Heart left ventricle (tissue), 16 donors: ENCODE measurements around the gene RILP. TPM values are rescaled to one million over a fixed set of nuclear protein-coding genes. Genes with fewer than 3 reads are reported as not detected.

Experiments used
- ATAC-seq, 4 donors: fragments of 200-7000 bp; cut with Tn5 transposase; one replicate each; pipeline ENCODE4 v1.9.1; 2020 to 2022; ENCODE audit warnings: moderate library complexity in 4 of 4, mild to moderate bottlenecking in 3 of 4, moderate number of reproducible peaks in 1 of 4
- DNase-seq, 5 donors: peaks; one replicate each; pipeline ENCODE4 v3.0.0-alpha.2; 2020
- H3K27ac ChIP-seq, 12 donors: fragments of 200-600 bp; sonication (generic) in 4 of 12; one replicate each; pipeline versions ENCODE4 v1.5.0 to v1.8.0; 2016 to 2022; ENCODE audit warnings: mild to moderate bottlenecking in 2 of 12
- H3K27me3 ChIP-seq, 9 donors: fragments of 200-600 bp; sonication (generic) in 2 of 9; one replicate each; pipeline versions ENCODE4 v1.5.1 to v1.8.0; 2016 to 2022; ENCODE audit warnings: mild to moderate bottlenecking in 3 of 9
- H3K36me3 ChIP-seq, 9 donors: fragments of 200-600 bp; sonication (generic) in 2 of 9; one replicate each; pipeline versions ENCODE4 v1.5.0 to v1.8.0; 2018 to 2022; ENCODE audit warnings: mild to moderate bottlenecking in 2 of 9
- H3K4me1 ChIP-seq, 12 donors: fragments of 200-600 bp; sonication (generic) in 4 of 12; one replicate each; pipeline versions ENCODE4 v1.5.0 to v1.8.0; 2016 to 2022; ENCODE audit warnings: mild to moderate bottlenecking in 3 of 12
- H3K4me3 ChIP-seq, 12 donors: fragments of 200-600 bp; sonication (generic) in 4 of 12; one replicate each; pipeline versions ENCODE4 v1.5.0 to v1.8.0; 2017 to 2022; ENCODE audit warnings: mild to moderate bottlenecking in 9 of 12, moderate library complexity in 4 of 12
- H3K9me3 ChIP-seq, 12 donors: fragments of 200-600 bp; sonication (generic) in 4 of 12; one replicate each; pipeline versions ENCODE4 v1.5.0 to v1.8.0; 2016 to 2022; ENCODE audit warnings: mild to moderate bottlenecking in 1 of 12
- POLR2A ChIP-seq, 2 donors: fragments of 450-650 bp; IDR thresholded peaks; one replicate each; pipeline ENCODE4 v1.6.1; 2017; ENCODE audit warnings: antibody characterized with exemption in 2 of 2, mild to moderate bottlenecking in 2 of 2, moderate library complexity in 2 of 2
- WGBS, 4 donors: extraction: QIAGEN DNeasy Blood & Tissue Kit in 2 of 4; methylation state at CpG; one replicate each; pipeline versions ENCODE4 v1.1.5 to v1.1.7; 2013 to 2018; 5-methylcytosine and 5-hydroxymethylcytosine counted together
- intact Hi-C, 10 donors: fragments of 100-400 bp; cut with DNase I; formaldehyde crosslinking; loops; one replicate each; pipeline versions ENCODE4 v1.11.1 to v1.14.2; 2022
- polyA plus RNA-seq, 2 donors: library from polyadenylated mRNA; stranded (reverse); fragments of 200-250 nt; gene quantifications; one replicate each; pipeline ENCODE4 v1.2.3, GENCODE V29; 2013
- total RNA-seq, 9 donors: library from RNA; depleted of rRNA in 2 of 9; stranded (reverse); fragments of >200 nt in 2 of 9; fragmentation: NEBNext Ultra II Directional in 3 of 9; extraction: Animal tissue kit (Norgen Biotek cat#: 25700) in 3 of 9; gene quantifications; one replicate each; pipeline versions ENCODE4 v1.1.0 to v1.2.4, GENCODE V29; 2016 to 2023
- TF ChIP-seq, protein P1 (sequence below), 12 donors: fragments of 200-600 bp; sonication (generic) in 4 of 12; IDR thresholded peaks; one replicate each; pipeline versions ENCODE4 v1.5.0 to v1.8.0; 2018 to 2022; ENCODE audit warnings: antibody characterized with exemption in 12 of 12, mild to moderate bottlenecking in 5 of 12
- donor health status: ischemic (EF 13 %, LVEDD 7.1; RV severe dilation, severe dysfunction).
- donor health status: healthy with polysubstance abuse.
- donor health status: DM: no; HTN: yes; CAD: no.
- donor health status: DM: no; HTN: no; CAD: no.
- donor health status: ischemic (EF 25% LVEDD 6.9; RV normal size, moderate dysfunction).
- donor health status: ischemic (EF 25% LVEDD 5.7; RV mildly dilated, moderate dysfunction).
- donor health status: healthy.
- donor health status: DM: yes; HTN: yes; CAD: no.
- donor health status: ischemic (EF 35%, LVEDD 5.7; RV mildly dilated, moderate dysfunction).
- donor health status: nonischemic (EF 11% LVEDD 7.7; RV severe dilation, severe dysfunction).
- donor health status: DM: yes; HTN: yes; CAD: no.
- donor health status: PGD.
- donor health status: ischemic (EF 29% LVEDD 5.4; RV normal size, mild dysfunction).
- donor health status: nonischemic (EF 23%, LVEDD 6.1; RV moderate dilation, normal function).

The RILP gene
- total and polyA plus RNA-seq, 11 donors: 37.6 to 130 (median 60.1) TPM

- no peak for TF ChIP-seq POLR2A (IDR thresholded peaks at IDR 0.05)
- TF ChIP-seq, protein P1, sequence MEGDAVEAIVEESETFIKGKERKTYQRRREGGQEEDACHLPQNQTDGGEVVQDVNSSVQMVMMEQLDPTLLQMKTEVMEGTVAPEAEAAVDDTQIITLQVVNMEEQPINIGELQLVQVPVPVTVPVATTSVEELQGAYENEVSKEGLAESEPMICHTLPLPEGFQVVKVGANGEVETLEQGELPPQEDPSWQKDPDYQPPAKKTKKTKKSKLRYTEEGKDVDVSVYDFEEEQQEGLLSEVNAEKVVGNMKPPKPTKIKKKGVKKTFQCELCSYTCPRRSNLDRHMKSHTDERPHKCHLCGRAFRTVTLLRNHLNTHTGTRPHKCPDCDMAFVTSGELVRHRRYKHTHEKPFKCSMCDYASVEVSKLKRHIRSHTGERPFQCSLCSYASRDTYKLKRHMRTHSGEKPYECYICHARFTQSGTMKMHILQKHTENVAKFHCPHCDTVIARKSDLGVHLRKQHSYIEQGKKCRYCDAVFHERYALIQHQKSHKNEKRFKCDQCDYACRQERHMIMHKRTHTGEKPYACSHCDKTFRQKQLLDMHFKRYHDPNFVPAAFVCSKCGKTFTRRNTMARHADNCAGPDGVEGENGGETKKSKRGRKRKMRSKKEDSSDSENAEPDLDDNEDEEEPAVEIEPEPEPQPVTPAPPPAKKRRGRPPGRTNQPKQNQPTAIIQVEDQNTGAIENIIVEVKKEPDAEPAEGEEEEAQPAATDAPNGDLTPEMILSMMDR (IDR thresholded peaks at IDR 0.05): no peak
- 87 to 96% (median 95%) methylated on average over 4 of the region's 4 CpGs for WGBS, 4 donors
- peak overlapping the region in 2 of 12 donors; percentile 99 to 100 for H3K27ac ChIP-seq
- H3K9me3 ChIP-seq: no peaks in the 10 kb centered on the region
- H3K4me1 ChIP-seq: peaks cover 7 to 37% (median 31%) of the 10 kb centered on the region in 12 donors
- no peak overlapping the region for H3K4me3 ChIP-seq
- H3K27me3 ChIP-seq: no peaks in the 10 kb centered on the region
- DNase-seq (peak in 1 of 5 donors; percentile 25), ATAC-seq (no peak)
- intact Hi-C loops: loop anchor here in 4 of 10 donors (2.0 to 10.0 kb wide), 4 partner anchors 17 to 376 kb away; partner anchors contain the start of gene RTN4RL1 (in 2 of the 4)
- H3K36me3 ChIP-seq: peaks cover 14 to 73% (median 65%) of the 10 kb centered on the region in 9 donors
Measured at GRCh38 chr17:1651559-1651844, 1.8 kb upstream of the RILP start.

GRCh38 chr17:1650731-1651558 lies 1.3 kb upstream of the RILP start:
- TF ChIP-seq, protein P1 (IDR thresholded peaks at IDR 0.05): no peak
- no peak for TF ChIP-seq POLR2A (IDR thresholded peaks at IDR 0.05)
- intact Hi-C loops: loop anchor here in 4 of 10 donors (2.0 to 10.0 kb wide), 4 partner anchors 18 to 376 kb away; partner anchors contain the start of gene RTN4RL1 (in 2 of the 4)
- peak overlapping the region in 1 of 12 donors; percentile 97 for H3K4me3 ChIP-seq
- H3K27me3 ChIP-seq: no peaks in the 10 kb centered on the region
- peak in 2 of 5 donors; percentile 33 to 46 for DNase-seq
- no peaks in the 10 kb centered on the region for H3K9me3 ChIP-seq
- H3K36me3 ChIP-seq: peaks cover 11 to 72% (median 64%) of the 10 kb centered on the region in 9 donors
- ATAC-seq: no peak
- H3K27ac ChIP-seq: peak overlapping the region; percentile 93 to 100 (median 99)
- WGBS, 4 donors: 84 to 86% (median 85%) methylated on average over 18 to 22 of the region's 22 CpGs
- H3K4me1 ChIP-seq: peaks cover 7 to 43% (median 37%) of the 10 kb centered on the region in 12 donors

GRCh38 chr17:1648963-1649843 lies 463 bp downstream of the RILP start:
- intact Hi-C loops: loop anchor here in 8 of 10 donors (1.0 to 10.0 kb wide), 7 partner anchors 66 to 392 kb away; no protein-coding TSS in a partner anchor
- H3K36me3 ChIP-seq: peaks cover 10 to 57% (median 46%) of the 10 kb centered on the region in 9 donors

More at GRCh38 chr17:1648963-1649843, 463 bp downstream of the RILP start:
- Histone ChIP-seq H3K9me3 (no peaks in the 10 kb centered on the region), H3K27me3 (no peaks in the 10 kb centered on the region), H3K27ac (peak overlapping the region; percentile 93 to 100 (median 99)), H3K4me3 (peak overlapping the region; percentile 68 to 99 (median 83)), H3K4me1 (peaks cover 7 to 59% (median 48%) of the 10 kb centered on the region in 12 donors)
- DNase-seq: peak; percentile 91 to 98 (median 95)
- WGBS, 4 donors: 0 to 2% (median 0%) methylated on average over 15 to 100 of the region's 100 CpGs
- peak; percentile 61 to 89 for TF ChIP-seq POLR2A (IDR thresholded peaks at IDR 0.05)
- TF ChIP-seq, protein P1 (IDR thresholded peaks at IDR 0.05): peak in 11 of 12 donors; percentile 73 to 97 (median 87)
- peak; percentile 25 to 67 (median 50) for ATAC-seq
